ENCODE results near the gene REEP1. TPM values are rescaled to one million over a fixed set of nuclear protein-coding genes. Genes with fewer than 3 reads are reported as not detected.

Gene REEP1
- total and polyA plus RNA-seq, 2 of the 8 experiments (the other 6 are each of a cell fraction or from before 2014, with no cell fraction given): 0.74 to 1.5 TPM

GRCh38 chr2:86370579-86370978 is 33.2 kb upstream of the REEP1 start:
- Histone ChIP-seq H3K4me1 (replicated peaks in 1 of 4; ENCODE audit: control insufficient read depth in 3 of 4, insufficient read depth in 4 of 4, low read length in 3 of 4) (no peaks in the 10 kb centered on the region; a peak in 1 of 7 replicates), H3K4me3 (ENCODE audit: extremely low read depth in 1 of 4, insufficient read depth in 2 of 4, low read depth in 3 of 4, low read length in 4 of 4) (no peak overlapping the region), H4K5ac (ENCODE audit: insufficient read length, low read depth, low read length) (no peak overlapping the region), H3K18ac (ENCODE audit: extremely low read depth, low read length) (no peak overlapping the region), H2BK15ac (ENCODE audit: low read length) (no peak overlapping the region), H2BK5ac (ENCODE audit: low read depth, low read length) (no peak overlapping the region), H2BK12ac (ENCODE audit: low read depth, low read length) (no peak overlapping the region), H3K56ac (replicated peaks; ENCODE audit: insufficient read length, low read depth, low read length) (no peak overlapping the region), H2BK20ac (ENCODE audit: low read length) (no peak overlapping the region), H3K79me2 (ENCODE audit: control insufficient read depth in 1 of 2, insufficient read depth in 2 of 2, low read length in 2 of 2) (no peaks in the 10 kb centered on the region), H3K27me3 (replicated peaks in 1 of 4; ENCODE audit: control insufficient read depth in 3 of 4, extremely low read depth in 1 of 4, insufficient read depth in 3 of 4, low read length in 3 of 4) (no peaks in the 10 kb centered on the region), H3K23ac (ENCODE audit: insufficient read length) (no peak overlapping the region), H3K4ac (replicated peaks; ENCODE audit: insufficient read length, low read depth, low read length) (no peak overlapping the region), H3K9ac (replicated peaks in 1 of 4; ENCODE audit: extremely low read depth in 1 of 4, low read depth in 3 of 4, low read length in 3 of 4) (no peak overlapping the region), H3K4me2 (ENCODE audit: insufficient read depth in 1 of 2, low read depth in 2 of 2, low read length in 2 of 2) (no peak overlapping the region), H3K14ac (ENCODE audit: insufficient read length) (no peak overlapping the region), H3K79me1 (ENCODE audit: low read depth, low read length) (no peaks in the 10 kb centered on the region), H3K36me3 (ENCODE audit: control insufficient read depth in 2 of 4, insufficient read depth in 4 of 4, low read length in 3 of 4) (no peaks in the 10 kb centered on the region), H4K8ac (ENCODE audit: extremely low read depth, insufficient read depth, low read length) (no peak overlapping the region), H3K23me2 (ENCODE audit: low read depth, low read length) (no peaks in the 10 kb centered on the region), H2AK5ac (ENCODE audit: low read depth, low read length) (no peak overlapping the region), H3K9me3 (ENCODE audit: insufficient read depth in 2 of 2, low read depth in 1 of 2, low read length in 1 of 2) (peaks cover 3 to 4% of the 10 kb centered on the region in 2 experiments; a peak in 2 of 4 replicates), H4K91ac (replicated peaks; ENCODE audit: insufficient read length, low read length) (no peak overlapping the region), H4K20me1 (replicated peaks in 1 of 2; ENCODE audit: control insufficient read depth in 1 of 2, insufficient read depth in 2 of 2, low read length in 2 of 2) (no peaks in the 10 kb centered on the region), H3K27ac (ENCODE audit: low read depth, low read length) (no peak overlapping the region), H2AFZ (ENCODE audit: low read length) (no peak overlapping the region), H2BK120ac (replicated peaks; ENCODE audit: low read depth, low read length) (no peak overlapping the region)
- TF ChIP-seq CTCF (IDR thresholded peaks at IDR 0.05; ENCODE audit: control extremely low read depth in 1 of 3, insufficient read depth in 1 of 3, low read depth in 1 of 3, low read length in 3 of 3) (peak in 1 of 3 experiments; percentile 17; a peak in 2 of 4 replicates), CHD1 (IDR thresholded peaks at IDR 0.05; ENCODE audit: low read depth, low read length) (no peak), PHF8 (conservative IDR thresholded peaks at IDR 0.05; ENCODE audit: low read depth, low read length) (no peak), RAD21 (IDR thresholded peaks at IDR 0.05 in 1 of 2, conservative IDR thresholded peaks at IDR 0.05 in 1 of 2; ENCODE audit: low read depth in 2 of 2, low read length in 2 of 2) (peak; percentile 4 to 16; a peak in 1 of 4 replicates), CHD2 (IDR thresholded peaks at IDR 0.05; ENCODE audit: low read length) (no peak)
- CTCF ChIA-PET (ENCODE audit: partially characterized antibody): interaction anchor here (0.8 to 6.1 kb wide), 10 partner anchors 11 to 394 kb away, joined by 3 to 65 read pairs (median 4); no protein-coding TSS in a partner anchor
- DNase-seq (ENCODE audit: low read depth in 1 of 2, low spot score in 2 of 2) (no peak), FAIRE-seq (no peak)
- WGBS, 2 experiments (ENCODE audit: extremely low coverage in 1 of 2, insufficient coverage in 1 of 2, insufficient read length in 1 of 2, insufficient replicate concordance in 2 of 2, low coverage in 1 of 2, low lambda C conversion rate in 2 of 2, missing lambda C conversion rate in 1 of 2): 83% methylated on average over 3 of the region's 3 CpGs; no CpG with 5 or more reads in 1 of the 2 experiments
- POLR2A ChIA-PET (ENCODE audit: partially characterized antibody): no interaction called here

All from H1 (cell line).